ENCODE data around the gene BOLA1.

DNA sequence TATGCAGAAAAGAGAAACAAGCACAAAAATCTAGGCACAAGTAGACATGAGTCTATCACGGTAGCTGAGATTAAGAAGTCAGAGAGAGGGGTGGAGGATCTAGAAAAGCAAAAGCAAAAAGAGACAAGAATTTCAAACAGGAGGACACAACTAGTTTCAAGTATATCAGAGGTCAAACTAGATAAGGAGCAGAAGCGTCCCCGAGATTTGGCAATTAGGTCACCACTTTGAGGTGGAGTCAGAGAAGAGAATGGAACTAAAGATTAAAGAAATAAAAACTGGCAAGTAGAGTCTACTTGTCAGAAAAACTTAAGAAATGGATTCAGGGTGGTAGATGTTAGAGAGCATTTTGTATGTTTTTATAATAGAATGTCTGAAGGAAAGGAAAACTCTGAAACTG lies 26.0 kb downstream of the BOLA1 start:
- TF ChIP-seq TAF1 (IDR thresholded peaks at IDR 0.05; ENCODE audit: low read depth, low read length), result no peak
- no peak for TF ChIP-seq POLR2A (IDR thresholded peaks at IDR 0.05; ENCODE audit: low read depth, low read length)
- no peak for TF ChIP-seq POU2F2 (IDR thresholded peaks at IDR 0.05; ENCODE audit: low read depth, low read length)
- no peak for TF ChIP-seq PAX5 (IDR thresholded peaks at IDR 0.05; ENCODE audit: insufficient read depth, low read length, severe bottlenecking)

Data from GM12891 (cell line).